ENCODE results near the gene CCNC.

DNA sequence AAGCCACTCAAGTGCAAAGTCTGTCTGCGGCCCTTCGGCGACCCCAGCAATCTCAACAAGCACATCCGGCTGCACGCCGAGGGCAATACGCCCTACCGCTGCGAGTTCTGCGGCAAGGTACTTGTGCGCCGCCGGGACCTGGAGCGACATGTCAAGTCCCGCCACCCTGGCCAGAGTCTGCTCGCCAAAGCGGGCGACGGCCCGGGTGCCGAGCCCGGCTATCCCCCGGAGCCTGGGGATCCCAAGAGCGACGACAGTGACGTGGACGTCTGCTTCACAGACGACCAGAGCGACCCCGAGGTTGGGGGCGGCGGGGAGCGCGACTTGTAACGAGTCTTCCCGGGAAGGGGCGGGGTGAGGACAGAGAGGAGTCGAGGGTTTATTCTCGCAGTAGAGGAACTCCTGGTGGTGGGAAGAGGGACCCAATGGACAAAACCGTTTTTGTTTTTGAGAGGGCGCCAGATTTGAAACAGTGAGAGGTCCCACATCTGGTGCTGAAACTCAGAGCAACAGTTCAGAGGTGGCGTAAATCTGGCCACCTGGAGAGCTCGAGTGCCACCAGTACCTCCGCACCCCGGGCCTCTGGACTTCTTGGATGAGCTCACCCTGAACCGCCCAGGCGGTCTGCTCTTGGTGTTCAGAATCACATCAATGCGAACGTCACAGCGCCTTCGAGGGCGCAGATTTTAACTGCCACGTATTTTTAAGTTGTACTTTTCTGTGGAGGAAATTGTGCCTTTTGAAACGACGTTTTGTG, 46.1 kb upstream of the CCNC start:
- TF ChIP-seq CTCF (IDR thresholded peaks at IDR 0.05) (no peak), SIN3A (IDR thresholded peaks at IDR 0.05; ENCODE audit: borderline replicate concordance, insufficient read depth, low read depth, low read length) (no peak), TCF7L2 (IDR thresholded peaks at IDR 0.05; ENCODE audit: low read depth, low read length) (no peak), POLR2AphosphoS5 (IDR thresholded peaks at IDR 0.05; ENCODE audit: low read depth, low read length) (no peak)
- TF ChIP-seq, protein P1, sequence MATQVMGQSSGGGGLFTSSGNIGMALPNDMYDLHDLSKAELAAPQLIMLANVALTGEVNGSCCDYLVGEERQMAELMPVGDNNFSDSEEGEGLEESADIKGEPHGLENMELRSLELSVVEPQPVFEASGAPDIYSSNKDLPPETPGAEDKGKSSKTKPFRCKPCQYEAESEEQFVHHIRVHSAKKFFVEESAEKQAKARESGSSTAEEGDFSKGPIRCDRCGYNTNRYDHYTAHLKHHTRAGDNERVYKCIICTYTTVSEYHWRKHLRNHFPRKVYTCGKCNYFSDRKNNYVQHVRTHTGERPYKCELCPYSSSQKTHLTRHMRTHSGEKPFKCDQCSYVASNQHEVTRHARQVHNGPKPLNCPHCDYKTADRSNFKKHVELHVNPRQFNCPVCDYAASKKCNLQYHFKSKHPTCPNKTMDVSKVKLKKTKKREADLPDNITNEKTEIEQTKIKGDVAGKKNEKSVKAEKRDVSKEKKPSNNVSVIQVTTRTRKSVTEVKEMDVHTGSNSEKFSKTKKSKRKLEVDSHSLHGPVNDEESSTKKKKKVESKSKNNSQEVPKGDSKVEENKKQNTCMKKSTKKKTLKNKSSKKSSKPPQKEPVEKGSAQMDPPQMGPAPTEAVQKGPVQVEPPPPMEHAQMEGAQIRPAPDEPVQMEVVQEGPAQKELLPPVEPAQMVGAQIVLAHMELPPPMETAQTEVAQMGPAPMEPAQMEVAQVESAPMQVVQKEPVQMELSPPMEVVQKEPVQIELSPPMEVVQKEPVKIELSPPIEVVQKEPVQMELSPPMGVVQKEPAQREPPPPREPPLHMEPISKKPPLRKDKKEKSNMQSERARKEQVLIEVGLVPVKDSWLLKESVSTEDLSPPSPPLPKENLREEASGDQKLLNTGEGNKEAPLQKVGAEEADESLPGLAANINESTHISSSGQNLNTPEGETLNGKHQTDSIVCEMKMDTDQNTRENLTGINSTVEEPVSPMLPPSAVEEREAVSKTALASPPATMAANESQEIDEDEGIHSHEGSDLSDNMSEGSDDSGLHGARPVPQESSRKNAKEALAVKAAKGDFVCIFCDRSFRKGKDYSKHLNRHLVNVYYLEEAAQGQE (IDR thresholded peaks at IDR 0.05; ENCODE audit: insufficient read depth in 1 of 2, low read depth in 2 of 2, low read length in 1 of 2), result no peak

All from Panc1 (cell line).